ENCODE results near the gene C9orf153. TPM values are rescaled to one million over a fixed set of nuclear protein-coding genes. Genes with fewer than 3 reads are reported as not detected.
A peak's percentile ranks its signal among the peaks of the same experiment; 100 is the strongest.

Gene C9orf153
- total RNA-seq, 1 donor from 2014 or later, result 0.38 TPM

DNA sequence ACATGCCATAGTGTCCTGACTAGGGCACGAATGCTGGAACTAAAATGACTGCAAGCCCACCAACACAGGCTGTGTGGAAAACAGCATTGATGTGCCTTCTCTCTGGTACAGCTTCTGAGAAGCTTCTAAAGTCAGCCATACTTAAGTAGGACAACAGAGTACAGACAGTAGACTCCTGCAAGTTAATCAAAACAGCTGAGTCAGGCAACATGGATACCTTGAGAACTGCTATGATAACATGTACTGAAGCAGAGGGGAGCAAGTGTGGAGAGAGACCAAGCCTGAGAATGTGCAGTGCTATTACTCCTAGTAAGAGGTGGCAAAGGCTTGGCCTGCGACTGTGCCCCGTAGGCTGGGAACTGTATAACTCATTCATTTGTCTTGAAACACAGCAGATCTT, 20.4 kb upstream of the C9orf153 start:
- TF ChIP-seq, protein P1, sequence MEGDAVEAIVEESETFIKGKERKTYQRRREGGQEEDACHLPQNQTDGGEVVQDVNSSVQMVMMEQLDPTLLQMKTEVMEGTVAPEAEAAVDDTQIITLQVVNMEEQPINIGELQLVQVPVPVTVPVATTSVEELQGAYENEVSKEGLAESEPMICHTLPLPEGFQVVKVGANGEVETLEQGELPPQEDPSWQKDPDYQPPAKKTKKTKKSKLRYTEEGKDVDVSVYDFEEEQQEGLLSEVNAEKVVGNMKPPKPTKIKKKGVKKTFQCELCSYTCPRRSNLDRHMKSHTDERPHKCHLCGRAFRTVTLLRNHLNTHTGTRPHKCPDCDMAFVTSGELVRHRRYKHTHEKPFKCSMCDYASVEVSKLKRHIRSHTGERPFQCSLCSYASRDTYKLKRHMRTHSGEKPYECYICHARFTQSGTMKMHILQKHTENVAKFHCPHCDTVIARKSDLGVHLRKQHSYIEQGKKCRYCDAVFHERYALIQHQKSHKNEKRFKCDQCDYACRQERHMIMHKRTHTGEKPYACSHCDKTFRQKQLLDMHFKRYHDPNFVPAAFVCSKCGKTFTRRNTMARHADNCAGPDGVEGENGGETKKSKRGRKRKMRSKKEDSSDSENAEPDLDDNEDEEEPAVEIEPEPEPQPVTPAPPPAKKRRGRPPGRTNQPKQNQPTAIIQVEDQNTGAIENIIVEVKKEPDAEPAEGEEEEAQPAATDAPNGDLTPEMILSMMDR (IDR thresholded peaks at IDR 0.05; ENCODE audit: borderline replicate concordance), result no peak
- Histone ChIP-seq H3K36me3 (peaks cover 8% of the 10 kb centered on the region), H3K4me3 (peak overlapping the region; percentile 90), H3K4me1 (peaks cover 85% of the 10 kb centered on the region), H3K27ac (replicated peaks) (no peak overlapping the region), H3K27me3 (ENCODE audit: low read depth) (no peaks in the 10 kb centered on the region), H3K9me3 (replicated peaks) (no peaks in the 10 kb centered on the region)
- intact Hi-C loops (cut with micrococcal nuclease), result no loop called here
- no peak for DNase-seq

DNA sequence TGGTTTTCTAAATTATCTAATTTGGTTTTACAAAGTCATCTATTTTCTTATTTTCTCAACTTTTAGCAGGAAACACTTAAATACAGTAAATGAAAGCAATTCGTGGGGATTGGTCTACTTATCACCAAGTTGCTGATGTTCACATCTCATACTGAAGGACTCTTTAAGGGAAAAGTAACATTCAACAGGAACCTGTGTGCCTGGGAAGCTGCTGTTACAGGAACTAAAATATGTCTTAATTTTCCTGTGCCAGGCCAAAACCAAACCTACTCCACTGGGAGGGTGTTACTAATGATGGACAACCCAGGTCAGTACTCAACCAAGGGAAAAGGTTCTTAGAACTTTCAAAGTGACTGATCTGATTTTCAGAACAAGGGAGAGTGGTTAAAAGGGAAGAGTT, 17.6 kb upstream of the C9orf153 start:
- Histone ChIP-seq H3K4me1 (peaks cover 80% of the 10 kb centered on the region), H3K36me3 (peaks cover 26% of the 10 kb centered on the region), H3K27me3 (ENCODE audit: low read depth) (no peaks in the 10 kb centered on the region), H3K27ac (replicated peaks) (no peak overlapping the region), H3K4me3 (no peak overlapping the region), H3K9me3 (replicated peaks) (no peaks in the 10 kb centered on the region)
- TF ChIP-seq, protein P1 (IDR thresholded peaks at IDR 0.05; ENCODE audit: borderline replicate concordance), result no peak
- intact Hi-C loops (cut with micrococcal nuclease), result no loop called here
- no peak for DNase-seq

DNA sequence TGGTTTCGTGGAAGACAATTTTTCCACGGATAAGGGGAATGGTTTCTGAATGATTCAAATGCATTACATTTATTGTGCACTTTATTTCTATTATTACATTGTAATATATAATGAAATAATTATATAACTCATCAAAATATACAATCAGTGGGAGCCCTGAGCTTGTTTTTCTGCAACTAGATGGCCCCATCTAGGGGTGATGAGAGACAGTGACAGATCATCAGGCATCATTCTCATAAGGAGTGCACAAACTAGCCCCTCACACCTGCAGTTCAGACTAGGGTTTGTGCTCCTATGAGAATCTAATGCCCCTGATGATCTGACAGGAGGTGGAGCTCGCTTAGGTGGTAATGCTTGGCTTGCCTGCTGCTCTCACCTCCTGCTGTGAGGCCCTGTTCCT, 16.5 kb upstream of the C9orf153 start:
- Histone ChIP-seq H3K27ac (replicated peaks) (no peak overlapping the region), H3K36me3 (peaks cover 37% of the 10 kb centered on the region), H3K27me3 (ENCODE audit: low read depth) (no peaks in the 10 kb centered on the region), H3K4me1 (peaks cover 69% of the 10 kb centered on the region), H3K9me3 (replicated peaks) (no peaks in the 10 kb centered on the region), H3K4me3 (no peak overlapping the region)
- intact Hi-C loops (cut with micrococcal nuclease), result no loop called here
- TF ChIP-seq, protein P1 (IDR thresholded peaks at IDR 0.05; ENCODE audit: borderline replicate concordance), result peak; percentile 41
- no peak for DNase-seq

DNA sequence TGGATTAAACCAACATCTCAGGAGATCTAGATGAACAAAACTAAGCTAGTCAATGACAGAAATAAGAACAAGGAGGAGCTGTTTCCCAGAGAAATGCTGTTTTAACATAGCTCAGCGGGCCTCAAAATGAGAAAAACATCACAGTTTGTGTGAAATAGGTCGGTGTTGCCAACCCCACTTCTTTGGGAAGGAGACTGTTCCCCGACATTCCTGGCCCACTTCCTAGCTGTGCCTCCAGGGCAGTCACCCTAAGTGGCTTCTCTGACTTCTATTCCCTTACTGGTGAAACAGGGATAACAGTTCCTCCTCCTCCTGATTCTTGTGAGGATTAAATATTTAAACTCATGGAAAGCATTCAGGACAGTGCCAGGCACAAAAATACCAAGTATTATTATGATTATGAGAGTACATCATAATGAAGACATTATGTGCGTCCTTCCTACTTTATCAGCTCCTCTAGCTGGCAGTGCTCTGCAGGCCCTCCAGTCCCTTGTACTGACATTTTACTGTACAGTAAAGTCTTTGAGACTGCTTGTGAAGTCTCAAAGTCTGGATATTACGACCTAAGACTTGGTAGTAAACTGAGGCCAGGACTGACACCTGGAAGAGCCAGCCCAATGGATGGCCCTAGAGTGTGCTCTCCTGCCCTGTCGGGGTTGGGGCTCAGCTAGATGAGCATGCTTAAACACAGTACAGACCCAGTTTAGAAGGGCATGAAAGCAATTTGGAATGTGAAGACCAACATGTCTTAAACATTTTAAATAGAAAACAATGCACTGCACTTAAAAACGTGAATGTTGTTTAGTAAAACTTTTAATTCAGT, 15.6 kb upstream of the C9orf153 start:
- Histone ChIP-seq H3K36me3 (peaks cover 36% of the 10 kb centered on the region), H3K4me3 (no peak overlapping the region), H3K9me3 (replicated peaks) (no peaks in the 10 kb centered on the region), H3K27ac (replicated peaks) (no peak overlapping the region), H3K4me1 (peaks cover 60% of the 10 kb centered on the region), H3K27me3 (ENCODE audit: low read depth) (no peaks in the 10 kb centered on the region)
- intact Hi-C loops (cut with micrococcal nuclease), result no loop called here
- TF ChIP-seq, protein P1 (IDR thresholded peaks at IDR 0.05; ENCODE audit: borderline replicate concordance), result no peak
- DNase-seq, result no peak

DNA sequence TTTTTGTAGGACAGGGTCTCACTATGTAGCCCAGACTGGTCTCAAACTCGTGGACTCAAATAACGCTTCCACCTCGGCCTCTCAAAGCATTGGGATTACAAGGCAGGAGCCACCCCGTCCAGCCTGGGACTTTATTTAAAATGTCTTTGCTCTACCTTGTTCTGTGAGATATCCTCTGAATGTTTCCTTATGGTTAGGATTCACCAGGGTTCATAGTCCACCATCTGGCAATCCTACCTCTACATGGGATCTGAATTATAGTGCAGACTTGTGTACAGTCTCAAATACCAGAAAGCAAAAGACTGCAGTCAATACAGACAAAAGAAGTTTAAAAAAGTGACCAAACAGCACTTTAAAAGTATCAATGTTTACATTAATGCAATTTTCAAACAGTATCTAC, 12.8 kb upstream of the C9orf153 start:
- TF ChIP-seq, protein P1 (IDR thresholded peaks at IDR 0.05; ENCODE audit: borderline replicate concordance), result no peak
- intact Hi-C loops (cut with micrococcal nuclease), result no loop called here
- DNase-seq, result no peak
- Histone ChIP-seq H3K9me3 (replicated peaks) (no peaks in the 10 kb centered on the region), H3K36me3 (peaks cover 35% of the 10 kb centered on the region), H3K27ac (replicated peaks) (no peak overlapping the region), H3K4me3 (no peak overlapping the region), H3K4me1 (peaks cover 32% of the 10 kb centered on the region), H3K27me3 (ENCODE audit: low read depth) (no peaks in the 10 kb centered on the region)
